ENCODE measurements around the gene EFCAB6. TPM values are rescaled to one million over a fixed set of nuclear protein-coding genes. Genes with fewer than 3 reads are reported as not detected.

Gene EFCAB6
- total and polyA plus RNA-seq, 4 donors, result 0.14 to 2.1 (median 0.53) TPM

GRCh38 chr22:43827003-43827735, 15.1 kb upstream of the EFCAB6 start:
- Histone ChIP-seq H3K4me3 (ENCODE audit: low read depth in 1 of 3, low read length in 3 of 3) (no peak overlapping the region), H3K9me3 (ENCODE audit: control insufficient read depth in 4 of 4, low read length in 3 of 4) (no peaks in the 10 kb centered on the region), H3K36me3 (ENCODE audit: control insufficient read depth in 4 of 4, insufficient read depth in 3 of 4, low read depth in 1 of 4, low read length in 3 of 4) (no peaks in the 10 kb centered on the region), H3K9ac (ENCODE audit: low read depth in 1 of 2, low read length in 2 of 2) (no peak overlapping the region), H3K27ac (ENCODE audit: low read depth in 1 of 2, low read length in 2 of 2) (no peak overlapping the region), H3K27me3 (ENCODE audit: control insufficient read depth in 4 of 4, insufficient read depth in 4 of 4, low read length in 3 of 4) (no peaks in the 10 kb centered on the region), H3K4me1 (ENCODE audit: control insufficient read depth in 4 of 4, insufficient read depth in 4 of 4, low read length in 3 of 4) (peaks cover 6 to 28% (median 16%) of the 10 kb centered on the region in 4 donors)
- WGBS, result 78% methylated on average over 13 of the region's 13 CpGs
- TF ChIP-seq FOXA2 (IDR thresholded peaks at IDR 0.05) (no peak), ATF3 (IDR thresholded peaks at IDR 0.05) (no peak), JUND (IDR thresholded peaks at IDR 0.05) (no peak), ZBTB33 (IDR thresholded peaks at IDR 0.05) (no peak)
- no peak for DNase-seq (ENCODE audit: low spot score)

GRCh38 chr22:43826142-43827002, 14.3 kb upstream of the EFCAB6 start:
- Histone ChIP-seq H3K27ac (ENCODE audit: low read depth in 1 of 2, low read length in 2 of 2) (no peak overlapping the region), H3K9me3 (ENCODE audit: control insufficient read depth in 4 of 4, low read length in 3 of 4) (no peaks in the 10 kb centered on the region), H3K4me1 (ENCODE audit: control insufficient read depth in 4 of 4, insufficient read depth in 4 of 4, low read length in 3 of 4) (peaks cover 6 to 29% (median 16%) of the 10 kb centered on the region in 4 donors), H3K4me3 (ENCODE audit: low read depth in 1 of 3, low read length in 3 of 3) (no peak overlapping the region), H3K36me3 (ENCODE audit: control insufficient read depth in 4 of 4, insufficient read depth in 3 of 4, low read depth in 1 of 4, low read length in 3 of 4) (no peaks in the 10 kb centered on the region), H3K9ac (ENCODE audit: low read depth in 1 of 2, low read length in 2 of 2) (no peak overlapping the region), H3K27me3 (ENCODE audit: control insufficient read depth in 4 of 4, insufficient read depth in 4 of 4, low read length in 3 of 4) (no peaks in the 10 kb centered on the region)
- DNase-seq (ENCODE audit: low spot score), result no peak
- TF ChIP-seq REST (IDR thresholded peaks at IDR 0.05) (no peak), YY1 (IDR thresholded peaks at IDR 0.05) (peak; percentile 27), RAD21 (IDR thresholded peaks at IDR 0.05) (peak; percentile 79 to 89), CTCF (IDR thresholded peaks at IDR 0.05; ENCODE audit: low read depth, low read length, missing input control) (peak; percentile 45)
- WGBS, result 46% methylated on average over 16 of the region's 16 CpGs
